ENCODE measurements around the gene COL26A1.
"Not testable (repeated sequence)": the region's sequence is repeated elsewhere in the genome, so short reads cannot be mapped to it uniquely, and the experiment has no call there.

Gene COL26A1

GRCh38 chr7:101435461-101436220, 73.0 kb downstream of the COL26A1 start:
- intact Hi-C loops (cut with DNase I) = no loop called here
- peak in 2 of 10 donors; percentile 39 to 71 for DNase-seq

GRCh38 chr7:101436221-101436735, 73.6 kb downstream of the COL26A1 start:
- intact Hi-C loops (cut with DNase I) = no loop called here
- peak in 2 of 10 donors; percentile 65 for DNase-seq

- intact Hi-C loops (cut with DNase I) = no loop called here
These were observed 74.3 kb downstream of the COL26A1 start for GRCh38 chr7:101436857-101437576.

DNA sequence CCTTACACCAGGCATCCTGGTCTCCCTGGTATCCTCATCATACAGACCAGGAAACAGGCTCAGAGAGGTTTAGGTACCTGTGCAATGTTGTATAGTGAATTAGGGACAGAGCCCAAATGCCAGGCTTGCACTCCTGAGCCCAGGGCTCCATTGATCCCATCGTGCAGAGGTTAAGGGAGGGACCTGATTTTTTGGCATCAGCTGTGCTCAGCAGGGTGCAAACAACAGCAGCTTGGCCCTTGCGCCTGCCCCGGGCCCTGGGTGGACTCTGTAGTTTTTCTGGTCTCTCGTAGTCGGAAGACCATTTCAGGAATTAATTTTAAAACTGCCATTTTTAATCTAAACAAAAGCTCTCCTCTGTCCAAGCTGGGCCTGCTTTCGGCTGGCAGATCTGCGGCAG, 79.2 kb downstream of the COL26A1 start:
- intact Hi-C loops (cut with DNase I) = no loop called here
- DNase-seq = peak in 1 of 10 donors; percentile 52

More at GRCh38 chr7:101436857-101437576, 74.3 kb downstream of the COL26A1 start:
- DNase-seq = peak in 2 of 10 donors; percentile 39 to 55

DNA sequence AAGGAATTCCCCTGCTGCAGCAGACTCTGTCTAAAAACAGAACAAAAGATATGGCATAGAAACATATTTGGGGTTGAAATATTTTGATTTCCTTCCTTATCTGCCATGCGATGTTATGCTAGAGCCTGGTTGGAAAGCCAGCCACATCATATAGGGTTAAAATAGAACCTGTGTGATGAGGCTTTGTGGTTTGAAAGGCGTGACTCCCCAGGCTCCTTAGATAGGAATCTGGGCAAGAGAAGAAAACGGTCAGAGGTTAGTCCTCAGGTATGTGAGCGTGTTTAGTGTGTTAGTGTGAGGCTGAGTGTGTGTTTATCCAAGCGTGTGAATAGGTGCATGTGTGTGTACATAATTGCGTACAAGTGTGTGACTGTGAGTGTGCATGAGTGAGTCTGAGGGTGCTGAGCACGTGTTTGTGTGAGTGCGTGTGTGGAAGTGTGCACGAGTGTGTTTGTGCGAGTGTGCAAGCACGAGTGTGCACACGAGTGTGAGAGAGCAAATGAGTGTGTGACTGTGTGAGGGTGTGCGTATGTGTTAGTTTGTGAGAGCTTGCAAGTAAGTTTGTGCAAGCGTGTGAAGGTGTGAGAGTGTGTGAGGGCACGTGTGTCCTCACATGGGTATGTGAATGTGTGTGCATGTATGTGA, 79.9 kb downstream of the COL26A1 start:
- no peak for DNase-seq
- intact Hi-C loops (cut with DNase I) = no loop called here

- peak in 2 of 10 donors; percentile 23 to 40 for DNase-seq
- intact Hi-C loops (cut with DNase I) = no loop called here
These were observed 87.4 kb downstream of the COL26A1 start for GRCh38 chr7:101450064-101450463.

- intact Hi-C loops (cut with DNase I) = no loop called here
- no peak for DNase-seq
These were observed 90.9 kb downstream of the COL26A1 start for GRCh38 chr7:101453617-101454016.

DNA sequence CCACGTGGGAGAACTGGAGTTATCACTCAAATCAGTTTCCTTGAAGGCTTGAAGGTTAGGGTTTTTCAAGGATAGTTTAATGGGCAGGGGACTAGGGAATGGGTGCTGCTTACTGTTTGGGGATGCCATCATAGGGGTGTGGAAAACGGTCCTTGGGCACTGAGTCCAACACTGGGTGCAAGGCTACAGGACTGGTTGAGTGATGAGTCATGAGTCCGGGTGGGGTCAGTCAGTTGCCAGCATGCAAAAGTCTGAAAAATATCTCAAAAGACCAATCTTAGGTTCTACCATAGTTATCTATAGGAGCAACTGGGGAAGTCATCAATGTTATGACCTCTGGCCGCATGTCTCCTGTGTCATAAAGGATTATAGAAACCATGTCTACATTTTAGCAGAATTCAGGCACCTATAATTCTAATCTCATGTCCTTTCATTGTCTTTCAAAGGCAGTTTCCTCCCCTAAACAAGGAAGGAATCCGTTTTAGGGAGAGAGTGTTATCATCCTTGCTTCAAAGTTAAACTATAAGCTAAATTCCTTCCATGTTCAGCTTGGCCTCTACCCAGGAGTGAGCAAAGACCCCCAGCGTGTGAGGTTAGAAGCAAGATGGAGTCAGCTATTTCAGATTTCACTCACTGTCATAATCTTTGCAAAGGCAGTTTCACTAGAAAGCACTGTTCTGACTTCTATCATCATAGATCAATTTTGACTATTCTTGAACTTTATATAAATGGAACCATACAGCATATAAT, 94.5 kb downstream of the COL26A1 start:
- peak in 1 of 10 donors; percentile 22 for DNase-seq
- intact Hi-C loops (cut with DNase I) = no loop called here

DNA sequence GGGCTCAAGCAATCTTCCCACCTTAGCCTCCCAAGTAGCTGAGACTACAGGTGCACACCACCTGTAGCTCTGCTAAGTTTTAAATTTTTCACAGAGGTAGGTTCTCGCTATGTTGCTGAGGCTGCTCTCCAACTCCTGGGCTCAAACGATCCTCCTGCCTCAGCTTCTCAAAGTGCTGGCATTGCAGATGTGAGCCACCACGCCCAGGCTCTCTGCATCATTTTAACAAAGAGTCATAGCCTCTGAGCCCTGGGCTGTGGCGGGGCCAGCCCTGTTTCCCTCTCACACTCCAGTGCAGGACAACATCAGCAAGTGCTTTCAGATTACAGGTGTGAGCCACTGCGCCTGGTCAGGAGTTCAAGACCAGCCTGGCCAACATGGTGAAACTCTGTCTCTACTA, 102.5 kb downstream of the COL26A1 start:
- DNase-seq = peak in 1 of 10 donors; percentile 49
- intact Hi-C loops (cut with DNase I) = no loop called here

- intact Hi-C loops (cut with DNase I) = no loop called here
- peak in 2 of 10 donors; percentile 40 to 53 for DNase-seq
These were observed 103.0 kb downstream of the COL26A1 start for GRCh38 chr7:101465576-101466196.

DNA sequence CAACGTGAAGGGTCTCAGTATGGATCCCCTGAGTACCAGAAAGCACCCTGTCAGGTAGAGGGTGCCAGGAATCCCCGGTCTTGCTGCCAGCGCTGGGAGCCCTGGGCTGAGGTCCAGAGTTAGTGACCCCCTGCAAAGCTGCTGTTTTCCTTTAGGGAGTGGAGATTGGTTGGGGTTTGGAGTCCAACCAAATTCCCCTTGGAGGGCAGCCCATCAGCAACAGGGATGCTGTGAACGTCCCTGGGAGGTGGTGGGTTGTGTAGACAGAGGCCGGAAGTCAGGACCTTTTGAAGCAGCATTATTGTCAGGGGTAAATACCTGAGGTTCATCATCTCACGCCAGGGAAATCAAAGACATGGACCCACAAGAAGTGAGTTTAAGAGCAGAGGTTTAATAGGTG, 104.2 kb downstream of the COL26A1 start:
- peak in 2 of 10 donors; percentile 36 to 59 for DNase-seq
- intact Hi-C loops (cut with DNase I) = no loop called here

DNA sequence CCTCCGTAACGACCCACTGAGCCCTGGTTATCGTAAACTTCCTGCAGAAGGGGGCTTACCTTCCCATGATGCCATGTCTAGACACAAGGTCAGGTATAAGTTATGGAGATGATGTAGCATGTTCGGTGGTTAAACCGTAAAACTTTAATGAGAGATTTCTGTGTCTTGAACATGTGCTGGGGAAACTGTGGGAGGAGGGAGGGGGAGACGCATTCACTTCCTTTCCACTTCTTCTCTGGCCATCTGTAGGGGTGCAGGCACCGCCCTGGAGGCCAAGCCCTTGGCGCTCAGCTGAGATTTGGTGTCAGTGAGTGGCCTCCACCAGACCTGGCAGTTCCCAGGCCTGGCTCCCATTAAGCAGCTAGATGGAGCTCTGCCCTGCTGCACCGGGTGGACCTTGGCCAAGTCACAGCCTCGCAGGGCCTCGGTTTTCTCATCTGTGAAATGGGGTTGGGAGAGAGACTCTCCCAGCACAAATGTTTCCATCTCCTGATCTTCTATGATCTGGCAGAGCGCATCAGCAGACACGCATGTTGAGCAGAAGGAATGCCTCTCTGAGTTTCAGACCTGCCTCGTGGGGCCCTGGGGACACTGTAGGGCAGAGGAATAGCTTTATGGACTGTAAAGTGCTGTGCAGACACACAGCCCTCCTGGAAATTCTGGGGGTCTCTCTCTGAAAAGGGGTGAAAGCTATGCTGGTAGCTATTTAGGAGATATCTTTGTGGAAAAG, 106.0 kb downstream of the COL26A1 start:
- DNase-seq = peak in 2 of 10 donors; percentile 23 to 49
- intact Hi-C loops (cut with DNase I) = no loop called here

- DNase-seq = peak in 2 of 10 donors; percentile 12 to 17
- intact Hi-C loops (cut with DNase I) = no loop called here
These were observed 108.2 kb downstream of the COL26A1 start for GRCh38 chr7:101470668-101471487.

DNA sequence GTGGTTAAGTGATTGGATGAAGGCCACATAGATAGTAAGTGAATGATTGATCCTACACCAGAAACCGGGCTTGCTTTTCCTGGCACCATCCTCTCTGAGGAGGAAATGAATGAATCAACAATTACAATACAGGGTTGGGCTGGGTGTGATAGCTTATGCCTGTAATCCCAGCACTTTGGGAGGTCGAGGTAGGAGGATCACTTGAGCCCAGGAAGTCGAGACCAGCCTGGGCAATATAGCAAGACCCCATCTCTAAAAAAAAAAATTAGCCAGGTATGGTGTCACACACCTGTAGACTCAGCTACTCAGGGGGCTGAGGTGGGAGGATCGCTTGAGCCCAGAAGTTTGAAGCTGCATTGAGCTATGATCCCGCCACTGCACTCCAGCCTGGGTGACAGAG, 111.5 kb downstream of the COL26A1 start:
- peak in 1 of 10 donors; percentile 11 for DNase-seq
- intact Hi-C loops (cut with DNase I) = no loop called here

GRCh38 chr7:101475691-101476090, 113.0 kb downstream of the COL26A1 start:
- intact Hi-C loops (cut with DNase I) = not testable (repeated sequence)
- peak in 1 of 10 donors; percentile 2 for DNase-seq

- DNase-seq = no peak
- intact Hi-C loops (cut with DNase I) = no loop called here
These were observed 116.5 kb downstream of the COL26A1 start for GRCh38 chr7:101479217-101479616.

GRCh38 chr7:101486056-101486432, 123.4 kb downstream of the COL26A1 start:
- DNase-seq = peak in 3 of 10 donors; percentile 17 to 60 (median 24)
- intact Hi-C loops (cut with DNase I) = not testable (repeated sequence)

- intact Hi-C loops (cut with DNase I) = no loop called here
- peak in 3 of 10 donors; percentile 57 to 74 (median 63) for DNase-seq
These were observed 123.9 kb downstream of the COL26A1 start for GRCh38 chr7:101486433-101487104.

Measured in posterior cingulate gyrus (tissue), 11 donors.